Thyroid gland (tissue), 4 donors: ENCODE measurements around the gene SHMT2. TPM values are rescaled to one million over a fixed set of nuclear protein-coding genes. Genes with fewer than 3 reads are reported as not detected.

ENCODE experiments used
- DNase-seq, 2 donors: peaks; one replicate each; pipeline ENCODE4 v3.0.0-alpha.2; 2019
- H3K27ac ChIP-seq, 3 donors: fragments of 200-600 bp; sonication (generic); 1 replicate in 2 of 3; 2 replicates in 1 of 3; pipeline ENCODE4 v1.5.1; 2016 to 2019; ENCODE audit warnings: mild to moderate bottlenecking in 1 of 3, moderate library complexity in 1 of 3
- H3K27me3 ChIP-seq: fragments of 200-600 bp; sonication (generic); one replicate; pipeline ENCODE4 v1.5.1; 2019
- H3K36me3 ChIP-seq, 2 donors: fragments of 200-600 bp; sonication (generic); one replicate each; pipeline ENCODE4 v1.5.1; 2016 to 2019
- H3K4me1 ChIP-seq, 2 donors: fragments of 200-600 bp; sonication (generic); one replicate each; pipeline ENCODE4 v1.5.1; 2017 to 2019
- H3K4me3 ChIP-seq, 3 donors: fragments of 200-600 bp; sonication (generic); replicated peaks in 1 of 3; 1 replicate in 2 of 3; 2 replicates in 1 of 3; pipeline ENCODE4 v1.5.1; 2016; ENCODE audit warnings: mild to moderate bottlenecking in 1 of 3
- H3K9me3 ChIP-seq: fragments of 200-600 bp; sonication (generic); one replicate; pipeline ENCODE4 v1.5.1; 2017
- POLR2A ChIP-seq, 2 donors: fragments of 450-650 bp; IDR thresholded peaks; one replicate each; pipeline ENCODE4 v1.6.1; 2017; ENCODE audit warnings: antibody characterized with exemption in 2 of 2, mild to moderate bottlenecking in 2 of 2, moderate library complexity in 1 of 2
- WGBS, 2 donors: methylation state at CpG; one replicate each; pipeline ENCODE4 v1.1.5; 2017; 5-methylcytosine and 5-hydroxymethylcytosine counted together
- intact Hi-C: fragments of 100-400 bp; cut with DNase I; formaldehyde crosslinking; loops from one replicate; pipeline ENCODE4 v1.15.1; 2023
- total RNA-seq, 4 donors: library from RNA; depleted of rRNA; stranded (reverse); fragments of >200 nt; gene quantifications; one replicate each; pipeline ENCODE4 v1.2.3, GENCODE V29; 2016
- TF ChIP-seq, protein P1 (sequence below), 6 experiments: fragments of 200-600 bp in 3 of 6; fragments of 450-650 bp in 3 of 6; sonication (generic) in 3 of 6; IDR thresholded peaks; one replicate each; pipeline ENCODE4 v1.5.1; 2016 to 2019; ENCODE audit warnings: antibody characterized with exemption in 6 of 6, mild to moderate bottlenecking in 2 of 6, inconsistent platforms in 1 of 6, moderate library complexity in 1 of 6

SHMT2 gene
- total RNA-seq, 4 donors from 2014 or later = 34.0 to 58.4 (median 49.8) TPM

- no peak for DNase-seq
- WGBS, 2 donors = 81 to 87% methylated on average over 6 to 8 of the region's 8 CpGs
- intact Hi-C loops = no loop called here
Observed at GRCh38 chr12:57188090-57188425, 41.5 kb upstream of the SHMT2 start.

GRCh38 chr12:57190037-57190436, 39.5 kb upstream of the SHMT2 start:
- H3K9me3 ChIP-seq = no peaks in the 10 kb centered on the region
- intact Hi-C loops = no loop called here
- 5 to 24% methylated on average over 6 of the region's 6 CpGs for WGBS, 2 donors
- peak; percentile 87 to 91 for DNase-seq
- no peak overlapping the region for H3K4me3 ChIP-seq
- H3K27me3 ChIP-seq = no peaks in the 10 kb centered on the region
- peaks cover 14 to 19% of the 10 kb centered on the region in 2 donors for H3K4me1 ChIP-seq
- H3K27ac ChIP-seq = peak overlapping the region in 1 of 3 donors; percentile 40
- no peak for TF ChIP-seq POLR2A (IDR thresholded peaks at IDR 0.05)
- TF ChIP-seq, protein P1, sequence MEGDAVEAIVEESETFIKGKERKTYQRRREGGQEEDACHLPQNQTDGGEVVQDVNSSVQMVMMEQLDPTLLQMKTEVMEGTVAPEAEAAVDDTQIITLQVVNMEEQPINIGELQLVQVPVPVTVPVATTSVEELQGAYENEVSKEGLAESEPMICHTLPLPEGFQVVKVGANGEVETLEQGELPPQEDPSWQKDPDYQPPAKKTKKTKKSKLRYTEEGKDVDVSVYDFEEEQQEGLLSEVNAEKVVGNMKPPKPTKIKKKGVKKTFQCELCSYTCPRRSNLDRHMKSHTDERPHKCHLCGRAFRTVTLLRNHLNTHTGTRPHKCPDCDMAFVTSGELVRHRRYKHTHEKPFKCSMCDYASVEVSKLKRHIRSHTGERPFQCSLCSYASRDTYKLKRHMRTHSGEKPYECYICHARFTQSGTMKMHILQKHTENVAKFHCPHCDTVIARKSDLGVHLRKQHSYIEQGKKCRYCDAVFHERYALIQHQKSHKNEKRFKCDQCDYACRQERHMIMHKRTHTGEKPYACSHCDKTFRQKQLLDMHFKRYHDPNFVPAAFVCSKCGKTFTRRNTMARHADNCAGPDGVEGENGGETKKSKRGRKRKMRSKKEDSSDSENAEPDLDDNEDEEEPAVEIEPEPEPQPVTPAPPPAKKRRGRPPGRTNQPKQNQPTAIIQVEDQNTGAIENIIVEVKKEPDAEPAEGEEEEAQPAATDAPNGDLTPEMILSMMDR (IDR thresholded peaks at IDR 0.05) = no peak
- H3K36me3 ChIP-seq = peaks cover 36 to 46% of the 10 kb centered on the region in 2 donors

More at GRCh38 chr12:57188090-57188425, 41.5 kb upstream of the SHMT2 start:
- H3K27me3 ChIP-seq = no peaks in the 10 kb centered on the region
- peaks cover 14 to 19% of the 10 kb centered on the region in 2 donors for H3K4me1 ChIP-seq
- H3K27ac ChIP-seq = no peak overlapping the region
- TF ChIP-seq, protein P1 (IDR thresholded peaks at IDR 0.05) = no peak
- TF ChIP-seq POLR2A (IDR thresholded peaks at IDR 0.05) = no peak
- no peak overlapping the region for H3K4me3 ChIP-seq
- peaks cover 17 to 43% of the 10 kb centered on the region in 2 donors for H3K36me3 ChIP-seq
- H3K9me3 ChIP-seq = no peaks in the 10 kb centered on the region

DNA sequence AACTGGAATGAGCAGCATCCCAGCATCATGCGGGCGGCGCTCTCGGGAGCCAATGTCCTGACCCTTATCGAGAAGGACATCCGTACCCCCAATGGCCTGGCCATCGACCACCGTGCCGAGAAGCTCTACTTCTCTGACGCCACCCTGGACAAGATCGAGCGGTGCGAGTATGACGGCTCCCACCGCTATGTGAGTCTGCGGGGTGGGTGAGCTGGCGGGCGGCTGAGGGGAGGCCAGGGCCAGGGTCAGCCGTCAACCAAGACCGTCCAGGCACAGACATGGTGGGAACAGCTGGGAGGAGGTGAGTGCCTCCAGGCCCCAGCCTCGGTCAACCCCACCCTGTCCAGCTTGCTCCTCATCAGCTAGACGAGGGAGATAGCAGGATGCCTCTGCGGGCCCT, 38.7 kb upstream of the SHMT2 start:
- WGBS, 2 donors = 86 to 90% methylated on average over 20 to 21 of the region's 23 CpGs
- DNase-seq = no peak
- H3K36me3 ChIP-seq = peaks cover 36 to 46% of the 10 kb centered on the region in 2 donors
- no peaks in the 10 kb centered on the region for H3K9me3 ChIP-seq
- intact Hi-C loops = no loop called here
- TF ChIP-seq, protein P1 (IDR thresholded peaks at IDR 0.05) = no peak
- no peak for TF ChIP-seq POLR2A (IDR thresholded peaks at IDR 0.05)
- no peak overlapping the region for H3K27ac ChIP-seq
- H3K4me1 ChIP-seq = peaks cover 14 to 19% of the 10 kb centered on the region in 2 donors
- no peaks in the 10 kb centered on the region for H3K27me3 ChIP-seq
- no peak overlapping the region for H3K4me3 ChIP-seq

GRCh38 chr12:57191410-57191809, 38.1 kb upstream of the SHMT2 start:
- intact Hi-C loops = no loop called here
- DNase-seq = no peak
- TF ChIP-seq, protein P1 (IDR thresholded peaks at IDR 0.05) = no peak
- TF ChIP-seq POLR2A (IDR thresholded peaks at IDR 0.05) = no peak
- WGBS, 2 donors = 92 to 98% methylated on average over 10 to 11 of the region's 11 CpGs
- Histone ChIP-seq H3K27ac (no peak overlapping the region), H3K4me1 (peaks cover 14 to 19% of the 10 kb centered on the region in 2 donors), H3K36me3 (peaks cover 36 to 46% of the 10 kb centered on the region in 2 donors), H3K9me3 (no peaks in the 10 kb centered on the region), H3K4me3 (no peak overlapping the region), H3K27me3 (no peaks in the 10 kb centered on the region)

DNA sequence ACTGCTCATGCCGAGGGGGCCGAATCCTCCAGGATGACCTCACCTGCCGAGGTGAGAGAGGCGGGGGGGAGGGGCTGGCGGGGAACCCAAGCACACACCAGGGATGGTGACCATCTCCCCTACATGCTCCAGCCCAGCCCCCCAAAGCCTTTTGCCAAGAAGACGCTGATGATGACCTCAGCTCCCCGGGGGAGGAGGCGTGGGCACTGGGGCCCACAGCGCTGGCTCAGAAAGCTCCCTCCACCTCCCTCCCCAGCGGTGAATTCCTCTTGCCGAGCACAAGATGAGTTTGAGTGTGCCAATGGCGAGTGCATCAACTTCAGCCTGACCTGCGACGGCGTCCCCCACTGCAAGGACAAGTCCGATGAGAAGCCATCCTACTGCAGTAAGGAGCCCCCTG, 36.6 kb upstream of the SHMT2 start:
- TF ChIP-seq POLR2A (IDR thresholded peaks at IDR 0.05) = no peak
- TF ChIP-seq, protein P1 (IDR thresholded peaks at IDR 0.05) = no peak
- Histone ChIP-seq H3K27me3 (no peaks in the 10 kb centered on the region), H3K36me3 (peaks cover 50 to 55% of the 10 kb centered on the region in 2 donors), H3K9me3 (no peaks in the 10 kb centered on the region), H3K4me1 (peaks cover 14 to 19% of the 10 kb centered on the region in 2 donors), H3K27ac (no peak overlapping the region), H3K4me3 (no peak overlapping the region)
- intact Hi-C loops = no loop called here
- DNase-seq = no peak
- 81 to 89% methylated on average over 11 of the region's 16 CpGs for WGBS, 2 donors
